ENCODE data around the gene SERPING1. TPM values are rescaled to one million over a fixed set of nuclear protein-coding genes. Genes with fewer than 3 reads are reported as not detected.

SERPING1 gene
- polyA plus RNA-seq, 1 donor from 2014 or later, result 0.22 TPM

DNA sequence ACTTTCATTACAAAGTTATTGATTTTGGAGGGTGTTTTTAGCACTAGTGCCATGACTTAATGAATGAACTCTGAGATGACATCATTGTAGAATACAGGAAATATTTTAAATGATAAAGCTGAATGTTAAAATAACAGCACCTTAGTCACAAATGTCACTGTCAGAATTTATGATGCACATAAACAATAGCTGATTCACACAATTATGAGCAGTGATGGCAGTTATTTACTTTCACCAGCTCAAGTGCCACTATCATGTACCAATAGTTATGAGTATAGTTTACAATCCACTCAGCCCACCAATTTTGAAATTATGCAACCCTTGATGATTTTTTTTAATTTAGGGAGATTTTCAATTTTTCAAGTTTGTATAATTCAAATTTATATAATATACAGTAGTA, 23.0 kb downstream of the SERPING1 start:
- H3K9ac ChIP-seq (ENCODE audit: low read length), result no peak overlapping the region
- H3K79me2 ChIP-seq (replicated peaks; ENCODE audit: insufficient read depth, low read length), result no peaks in the 10 kb centered on the region
- no peak overlapping the region for H3K4me3 ChIP-seq (ENCODE audit: low read length)
- no peaks in the 10 kb centered on the region for H3F3A ChIP-seq (ENCODE audit: insufficient read depth, low read length, poor library complexity, severe bottlenecking)
- H3K27me3 ChIP-seq (ENCODE audit: insufficient read depth, low read depth, low read length), result no peaks in the 10 kb centered on the region
- H3K4me2 ChIP-seq (ENCODE audit: low read length), result no peak overlapping the region
- no peak overlapping the region for H2AFZ ChIP-seq (ENCODE audit: low read depth, low read length)
- H3K9me3 ChIP-seq (ENCODE audit: low read length), result no peaks in the 10 kb centered on the region
- H4K20me1 ChIP-seq (ENCODE audit: insufficient read depth), result no peaks in the 10 kb centered on the region
- H3K9me2 ChIP-seq (ENCODE audit: insufficient read depth, low read length), result no peaks in the 10 kb centered on the region
- no peak overlapping the region for H3K27ac ChIP-seq (ENCODE audit: low read length)
- H3K36me3 ChIP-seq (ENCODE audit: insufficient read depth, low read length), result no peaks in the 10 kb centered on the region
- TF ChIP-seq, protein P1, sequence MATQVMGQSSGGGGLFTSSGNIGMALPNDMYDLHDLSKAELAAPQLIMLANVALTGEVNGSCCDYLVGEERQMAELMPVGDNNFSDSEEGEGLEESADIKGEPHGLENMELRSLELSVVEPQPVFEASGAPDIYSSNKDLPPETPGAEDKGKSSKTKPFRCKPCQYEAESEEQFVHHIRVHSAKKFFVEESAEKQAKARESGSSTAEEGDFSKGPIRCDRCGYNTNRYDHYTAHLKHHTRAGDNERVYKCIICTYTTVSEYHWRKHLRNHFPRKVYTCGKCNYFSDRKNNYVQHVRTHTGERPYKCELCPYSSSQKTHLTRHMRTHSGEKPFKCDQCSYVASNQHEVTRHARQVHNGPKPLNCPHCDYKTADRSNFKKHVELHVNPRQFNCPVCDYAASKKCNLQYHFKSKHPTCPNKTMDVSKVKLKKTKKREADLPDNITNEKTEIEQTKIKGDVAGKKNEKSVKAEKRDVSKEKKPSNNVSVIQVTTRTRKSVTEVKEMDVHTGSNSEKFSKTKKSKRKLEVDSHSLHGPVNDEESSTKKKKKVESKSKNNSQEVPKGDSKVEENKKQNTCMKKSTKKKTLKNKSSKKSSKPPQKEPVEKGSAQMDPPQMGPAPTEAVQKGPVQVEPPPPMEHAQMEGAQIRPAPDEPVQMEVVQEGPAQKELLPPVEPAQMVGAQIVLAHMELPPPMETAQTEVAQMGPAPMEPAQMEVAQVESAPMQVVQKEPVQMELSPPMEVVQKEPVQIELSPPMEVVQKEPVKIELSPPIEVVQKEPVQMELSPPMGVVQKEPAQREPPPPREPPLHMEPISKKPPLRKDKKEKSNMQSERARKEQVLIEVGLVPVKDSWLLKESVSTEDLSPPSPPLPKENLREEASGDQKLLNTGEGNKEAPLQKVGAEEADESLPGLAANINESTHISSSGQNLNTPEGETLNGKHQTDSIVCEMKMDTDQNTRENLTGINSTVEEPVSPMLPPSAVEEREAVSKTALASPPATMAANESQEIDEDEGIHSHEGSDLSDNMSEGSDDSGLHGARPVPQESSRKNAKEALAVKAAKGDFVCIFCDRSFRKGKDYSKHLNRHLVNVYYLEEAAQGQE (IDR thresholded peaks at IDR 0.05; ENCODE audit: borderline replicate concordance), result no peak
- TF ChIP-seq SMC3 (conservative IDR thresholded peaks at IDR 0.05; ENCODE audit: poor library complexity) (no peak), EZH2 (IDR thresholded peaks at IDR 0.05; ENCODE audit: borderline replicate concordance, insufficient read depth, low read length, poor library complexity, severe bottlenecking) (no peak), EP300 (conservative IDR thresholded peaks at IDR 0.05; ENCODE audit: poor library complexity, severe bottlenecking) (no peak), TAF1 (IDR thresholded peaks at IDR 0.05; ENCODE audit: low read depth) (no peak), POLR2AphosphoS5 (IDR thresholded peaks at IDR 0.05) (no peak), MXI1 (conservative IDR thresholded peaks at IDR 0.05; ENCODE audit: poor library complexity, severe bottlenecking) (no peak), RAD21 (conservative IDR thresholded peaks at IDR 0.05) (no peak)
- TF ChIP-seq, protein P2, sequence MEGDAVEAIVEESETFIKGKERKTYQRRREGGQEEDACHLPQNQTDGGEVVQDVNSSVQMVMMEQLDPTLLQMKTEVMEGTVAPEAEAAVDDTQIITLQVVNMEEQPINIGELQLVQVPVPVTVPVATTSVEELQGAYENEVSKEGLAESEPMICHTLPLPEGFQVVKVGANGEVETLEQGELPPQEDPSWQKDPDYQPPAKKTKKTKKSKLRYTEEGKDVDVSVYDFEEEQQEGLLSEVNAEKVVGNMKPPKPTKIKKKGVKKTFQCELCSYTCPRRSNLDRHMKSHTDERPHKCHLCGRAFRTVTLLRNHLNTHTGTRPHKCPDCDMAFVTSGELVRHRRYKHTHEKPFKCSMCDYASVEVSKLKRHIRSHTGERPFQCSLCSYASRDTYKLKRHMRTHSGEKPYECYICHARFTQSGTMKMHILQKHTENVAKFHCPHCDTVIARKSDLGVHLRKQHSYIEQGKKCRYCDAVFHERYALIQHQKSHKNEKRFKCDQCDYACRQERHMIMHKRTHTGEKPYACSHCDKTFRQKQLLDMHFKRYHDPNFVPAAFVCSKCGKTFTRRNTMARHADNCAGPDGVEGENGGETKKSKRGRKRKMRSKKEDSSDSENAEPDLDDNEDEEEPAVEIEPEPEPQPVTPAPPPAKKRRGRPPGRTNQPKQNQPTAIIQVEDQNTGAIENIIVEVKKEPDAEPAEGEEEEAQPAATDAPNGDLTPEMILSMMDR (IDR thresholded peaks at IDR 0.05; ENCODE audit: poor library complexity, severe bottlenecking), result no peak

DNA sequence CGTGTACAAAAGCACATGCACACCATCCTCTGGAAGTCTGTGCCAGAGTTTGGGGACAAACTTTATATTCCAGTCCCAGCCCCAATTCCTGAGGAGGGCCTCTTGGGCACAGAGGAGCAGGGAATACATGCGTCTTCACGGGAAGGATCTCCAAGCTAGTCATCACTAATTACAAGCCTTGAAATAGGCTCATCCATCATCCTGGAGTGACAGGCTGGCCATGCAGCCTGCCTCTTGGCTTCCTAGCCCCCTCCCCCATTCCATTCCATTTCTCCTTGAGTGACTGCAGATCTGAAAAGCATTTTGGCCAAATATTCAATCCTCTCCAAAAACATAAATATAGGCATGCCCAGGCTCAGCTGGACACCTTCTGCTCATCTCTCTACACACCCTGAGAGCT, 24.8 kb downstream of the SERPING1 start:
- Histone ChIP-seq H4K20me1 (ENCODE audit: insufficient read depth) (no peaks in the 10 kb centered on the region), H3K79me2 (replicated peaks; ENCODE audit: insufficient read depth, low read length) (no peaks in the 10 kb centered on the region), H3K9me3 (ENCODE audit: low read length) (no peaks in the 10 kb centered on the region), H2AFZ (ENCODE audit: low read depth, low read length) (no peak overlapping the region), H3K27me3 (ENCODE audit: insufficient read depth, low read depth, low read length) (no peaks in the 10 kb centered on the region), H3K9me2 (ENCODE audit: insufficient read depth, low read length) (no peaks in the 10 kb centered on the region), H3F3A (ENCODE audit: insufficient read depth, low read length, poor library complexity, severe bottlenecking) (no peaks in the 10 kb centered on the region), H3K4me2 (ENCODE audit: low read length) (no peak overlapping the region), H3K9ac (ENCODE audit: low read length) (no peak overlapping the region), H3K36me3 (ENCODE audit: insufficient read depth, low read length) (no peaks in the 10 kb centered on the region), H3K27ac (ENCODE audit: low read length) (no peak overlapping the region), H3K4me3 (ENCODE audit: low read length) (no peak overlapping the region)
- TF ChIP-seq RAD21 (conservative IDR thresholded peaks at IDR 0.05) (no peak), POLR2AphosphoS5 (IDR thresholded peaks at IDR 0.05) (no peak), TAF1 (IDR thresholded peaks at IDR 0.05; ENCODE audit: low read depth) (no peak), EZH2 (IDR thresholded peaks at IDR 0.05; ENCODE audit: borderline replicate concordance, insufficient read depth, low read length, poor library complexity, severe bottlenecking) (no peak), SMC3 (conservative IDR thresholded peaks at IDR 0.05; ENCODE audit: poor library complexity) (no peak)
